Esophagus squamous epithelium (tissue), 4 donors: Measurements from ENCODE around the gene ARF3.

Experiments used
- CTCF ChIP-seq, 6 experiments: fragments of 450-650 bp in 4 of 6; fragments of 200-600 bp in 2 of 6; sonication (generic) in 2 of 6; IDR thresholded peaks; one replicate each; pipeline ENCODE4 v1.5.1; 2016 to 2019; ENCODE audit warnings: antibody characterized with exemption in 6 of 6, mild to moderate bottlenecking in 4 of 6, moderate library complexity in 4 of 6
- POLR2A ChIP-seq, 4 donors: fragments of 450-650 bp; IDR thresholded peaks; one replicate each; pipeline ENCODE4 v1.6.1; 2017; ENCODE audit warnings: antibody characterized with exemption in 4 of 4, mild to moderate bottlenecking in 4 of 4, moderate library complexity in 3 of 4

GRCh38 chr12:48925304-48926011 is 31.8 kb downstream of the ARF3 start, which contains the start of gene FKBP11:
- TF ChIP-seq CTCF (IDR thresholded peaks at IDR 0.05) = no peak
- TF ChIP-seq POLR2A (IDR thresholded peaks at IDR 0.05) = peak in 2 of 4 donors; percentile 52 to 76
